GM12891 (cell line): ENCODE data around the gene GRIK4.

Source experiments
- POLR2A ChIP-seq: IDR thresholded peaks from 2 replicates; pipeline ENCODE4 v1.6.1; 2011; ENCODE audit warnings: low read depth, low read length, control low read depth
- POLR2AphosphoS5 ChIP-seq: IDR thresholded peaks from 2 replicates; pipeline ENCODE4 v1.6.1; 2011; ENCODE audit warnings: low read depth, low read length, control low read depth
- SPI1 ChIP-seq: IDR thresholded peaks from 2 replicates; pipeline ENCODE4 v1.6.1; 2011; ENCODE audit warnings: low read depth, low read length, control low read depth
- TAF1 ChIP-seq: IDR thresholded peaks from 2 replicates; pipeline ENCODE4 v1.6.1; 2011; ENCODE audit warnings: low read depth, low read length, control low read depth

DNA sequence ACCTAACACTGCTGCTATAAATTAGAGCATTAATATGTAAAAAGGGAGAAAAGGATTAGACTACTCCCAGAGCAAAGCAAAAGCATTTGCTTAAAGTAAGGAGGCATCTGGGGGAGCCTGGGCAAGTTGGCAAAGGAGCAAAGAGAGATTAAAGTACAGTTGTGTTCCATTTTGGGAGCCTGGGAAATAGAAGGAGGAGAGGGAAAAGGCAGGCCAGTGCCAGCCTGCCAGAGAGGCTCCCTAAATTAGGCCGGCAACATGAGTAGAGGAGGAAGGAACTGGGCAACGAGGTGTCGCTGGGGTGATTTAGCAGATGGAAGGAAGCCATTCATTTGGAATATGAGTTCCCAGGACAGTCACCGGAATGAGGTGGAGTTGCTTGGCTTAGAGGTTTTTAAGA is 326.1 kb downstream of the GRIK4 start:
- no peak for TF ChIP-seq POLR2A
- TF ChIP-seq POLR2AphosphoS5, result no peak
- no peak for TF ChIP-seq TAF1
- no peak for TF ChIP-seq SPI1
